GM13977 (cell line): Measurements from ENCODE around the gene CCDC137.

Source experiments
- DNase-seq: peaks from one replicate; pipeline ENCODE4 v3.0.0; 2012; ENCODE audit warnings: low spot score
- in situ Hi-C: fragments of 300-500 bp; cut with MboI; formaldehyde crosslinking; loops from one replicate; pipeline ENCODE4 v1.12.0; 2022; ENCODE audit warnings: low sequenced_read_pairs, low pct_unique_long_range_greater_than_20kb, mixed read lengths, inconsistent platforms; ENCODE audit not compliant: unreplicated experiment
- TF ChIP-seq, protein P1 (sequence below): IDR thresholded peaks from 2 replicates; pipeline ENCODE4 v1.5.1; 2012; ENCODE audit warnings: mild to moderate bottlenecking, control low read depth; ENCODE audit not compliant: insufficient read depth; ENCODE audit errors: extremely low read depth, missing control alignments

CCDC137 gene

DNA sequence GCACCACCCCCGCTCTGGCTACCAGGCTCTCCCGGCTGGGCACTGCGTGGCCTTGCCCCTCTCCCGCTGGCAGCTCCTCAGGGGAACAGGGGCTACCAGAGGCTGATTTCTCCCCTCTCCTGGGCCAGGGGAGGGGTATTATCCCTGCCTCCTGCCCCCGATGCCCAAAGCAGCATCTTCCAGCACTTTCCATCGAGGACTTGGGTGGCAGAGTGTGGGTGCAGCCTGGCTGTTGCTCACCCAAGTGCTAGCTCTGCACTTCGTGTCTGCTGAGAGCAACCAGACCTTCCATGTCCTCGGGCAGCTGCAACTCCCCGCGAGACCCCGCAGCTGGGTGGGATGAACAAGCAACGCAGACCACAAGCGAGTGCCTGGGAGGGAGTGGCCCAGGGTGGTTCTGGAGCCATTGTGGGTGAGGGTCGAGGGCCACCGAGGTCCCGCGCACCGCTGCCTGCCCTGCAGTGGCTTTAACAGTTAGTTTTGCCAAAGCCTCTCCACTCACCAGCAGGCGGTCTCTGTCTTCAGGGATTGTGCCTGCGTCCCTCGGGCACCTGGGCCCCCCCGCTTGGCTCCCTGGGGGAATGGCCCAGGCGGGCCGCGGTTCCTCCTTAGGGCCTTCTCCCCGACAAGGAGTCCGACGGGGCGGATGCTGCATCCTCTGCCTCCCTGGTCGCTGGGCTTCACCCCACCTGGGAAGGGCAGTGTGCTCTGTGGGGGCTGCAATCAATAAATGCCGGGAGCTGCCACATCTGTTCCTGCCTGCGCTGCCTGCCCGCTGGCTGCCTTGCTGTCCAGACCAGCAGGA lies 53.9 kb downstream of the CCDC137 start:
- TF ChIP-seq, protein P1, sequence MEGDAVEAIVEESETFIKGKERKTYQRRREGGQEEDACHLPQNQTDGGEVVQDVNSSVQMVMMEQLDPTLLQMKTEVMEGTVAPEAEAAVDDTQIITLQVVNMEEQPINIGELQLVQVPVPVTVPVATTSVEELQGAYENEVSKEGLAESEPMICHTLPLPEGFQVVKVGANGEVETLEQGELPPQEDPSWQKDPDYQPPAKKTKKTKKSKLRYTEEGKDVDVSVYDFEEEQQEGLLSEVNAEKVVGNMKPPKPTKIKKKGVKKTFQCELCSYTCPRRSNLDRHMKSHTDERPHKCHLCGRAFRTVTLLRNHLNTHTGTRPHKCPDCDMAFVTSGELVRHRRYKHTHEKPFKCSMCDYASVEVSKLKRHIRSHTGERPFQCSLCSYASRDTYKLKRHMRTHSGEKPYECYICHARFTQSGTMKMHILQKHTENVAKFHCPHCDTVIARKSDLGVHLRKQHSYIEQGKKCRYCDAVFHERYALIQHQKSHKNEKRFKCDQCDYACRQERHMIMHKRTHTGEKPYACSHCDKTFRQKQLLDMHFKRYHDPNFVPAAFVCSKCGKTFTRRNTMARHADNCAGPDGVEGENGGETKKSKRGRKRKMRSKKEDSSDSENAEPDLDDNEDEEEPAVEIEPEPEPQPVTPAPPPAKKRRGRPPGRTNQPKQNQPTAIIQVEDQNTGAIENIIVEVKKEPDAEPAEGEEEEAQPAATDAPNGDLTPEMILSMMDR, result no peak
- in situ Hi-C loops, result no loop called here

DNA sequence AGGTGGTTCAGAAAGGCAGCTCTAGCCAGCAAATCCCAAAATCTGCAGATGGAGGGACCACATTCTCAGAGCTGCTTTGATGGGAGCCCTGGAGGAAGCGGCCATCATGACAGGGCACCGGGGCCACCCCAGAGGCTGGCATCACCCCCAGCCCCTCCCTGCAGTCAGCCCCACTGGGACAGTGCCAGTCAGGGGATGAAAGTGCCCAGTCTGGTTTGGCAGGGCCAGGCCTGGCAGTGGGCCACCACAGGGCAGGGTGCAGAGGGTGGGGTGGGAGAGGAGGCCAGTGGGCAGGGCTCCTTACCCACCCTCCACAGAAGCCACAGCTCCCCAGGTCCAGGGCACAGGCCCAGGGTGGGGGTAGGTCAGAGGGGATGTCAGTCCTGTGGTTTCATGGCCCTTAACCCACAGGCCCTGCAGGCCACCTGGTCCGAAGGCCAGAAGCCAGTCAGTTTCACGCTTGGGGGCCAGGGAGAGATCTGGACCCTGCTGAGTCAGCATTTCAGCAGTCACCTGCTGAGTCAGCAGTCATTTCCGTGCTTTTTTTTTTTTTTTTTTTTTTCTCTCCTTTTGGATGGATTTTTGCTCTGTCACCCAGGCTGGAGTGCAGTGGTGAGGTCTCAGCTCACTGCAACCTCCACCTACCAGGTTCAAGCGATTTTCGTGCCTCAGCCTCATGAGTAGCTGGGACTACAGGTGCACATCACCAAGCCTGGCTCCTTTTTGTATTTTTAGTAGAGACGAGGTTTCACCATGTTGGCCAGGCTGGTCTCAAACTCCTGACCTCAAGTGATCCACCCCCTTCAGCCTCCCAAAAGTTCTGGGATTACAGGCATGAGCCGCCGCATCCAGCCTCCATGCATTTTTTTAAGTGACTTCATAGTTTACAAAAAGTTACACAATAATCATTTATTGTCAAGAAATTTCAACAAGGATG lies 55.9 kb downstream of the CCDC137 start:
- in situ Hi-C loops, result no loop called here
- TF ChIP-seq, protein P1, result no peak
- no peak for DNase-seq

More for the DNA sequence above, 53.9 kb downstream of the CCDC137 start:
- no peak for DNase-seq
